OCI-LY1 (cell line): Measurements from ENCODE around the gene SDK1.

Experiments
- H2AFZ ChIP-seq: fragments of 200-600 bp; sonication (generic), shearing (Covaris generic); 2 replicates; pipeline ENCODE4 v1.6.0; 2014; ENCODE audit warnings: antibody characterized with exemption, mild to moderate bottlenecking, low read length
- H3F3A ChIP-seq: fragments of 200-600 bp; sonication (generic), shearing (Covaris generic); 2 replicates; pipeline ENCODE4 v1.6.0; 2014; ENCODE audit warnings: mild to moderate bottlenecking, antibody characterized with exemption, low read length, moderate library complexity; ENCODE audit not compliant: insufficient read depth
- H3K27ac ChIP-seq: fragments of 200-600 bp; sonication (generic); 2 replicates; pipeline ENCODE4 v1.5.1; 2014; ENCODE audit warnings: low read length, mixed run types, mild to moderate bottlenecking, low read depth; ENCODE audit not compliant: poor library complexity, severe bottlenecking
- H3K27me3 ChIP-seq: fragments of 200-600 bp; sonication (generic); 2 replicates; pipeline ENCODE4 v1.6.0; 2014; ENCODE audit warnings: antibody characterized with exemption, mild to moderate bottlenecking, low read length, moderate library complexity; ENCODE audit not compliant: insufficient read depth
- H3K36me3 ChIP-seq: fragments of 200-600 bp; sonication (generic); 2 replicates; pipeline ENCODE4 v1.6.1; 2014; ENCODE audit warnings: mild to moderate bottlenecking, antibody characterized with exemption, low read length, moderate library complexity, mixed read lengths; ENCODE audit not compliant: insufficient read depth
- H3K4me1 ChIP-seq: fragments of 200-600 bp; sonication (generic); 2 replicates; pipeline ENCODE4 v1.5.1; 2014; ENCODE audit warnings: mild to moderate bottlenecking, low read length, moderate library complexity; ENCODE audit not compliant: insufficient read depth, severe bottlenecking
- H3K4me2 ChIP-seq: fragments of 200-600 bp; sonication (generic), shearing (Covaris generic); 2 replicates; pipeline ENCODE4 v1.6.1; 2014; ENCODE audit warnings: low read length
- H3K4me3 ChIP-seq: fragments of 200-600 bp; sonication (generic); 2 replicates; pipeline ENCODE4 v1.5.1; 2014; ENCODE audit warnings: low read length, low read depth, mild to moderate bottlenecking, mixed read lengths; ENCODE audit not compliant: poor library complexity, severe bottlenecking
- H3K79me2 ChIP-seq: fragments of 200-600 bp; shearing (Covaris generic); 2 replicates; pipeline ENCODE4 v1.6.1; 2016; ENCODE audit warnings: mixed run types, low read length, mixed read lengths; ENCODE audit not compliant: insufficient read depth
- H3K9ac ChIP-seq: fragments of 200-600 bp; sonication (generic), shearing (Covaris generic); 2 replicates; pipeline ENCODE4 v1.6.1; 2014; ENCODE audit warnings: mild to moderate bottlenecking, low read length, mixed read lengths
- H3K9me2 ChIP-seq: fragments of 200-600 bp; sonication (generic), shearing (Covaris generic); 2 replicates; pipeline ENCODE4 v1.6.1; 2014; ENCODE audit warnings: low read depth, mild to moderate bottlenecking, low read length, mixed read lengths
- H3K9me3 ChIP-seq: fragments of 200-600 bp; shearing (Covaris generic); 2 replicates; pipeline ENCODE4 v1.6.1; 2014; ENCODE audit warnings: low read length, mixed read lengths
- H4K20me1 ChIP-seq: fragments of 200-600 bp; sonication (generic), shearing (Covaris generic); 2 replicates; pipeline ENCODE4 v1.6.0; 2016; ENCODE audit warnings: mild to moderate bottlenecking, low read length; ENCODE audit not compliant: insufficient read depth
- EZH2 ChIP-seq: fragments of 200-600 bp; sonication (generic), shearing (Covaris generic); IDR thresholded peaks from 2 replicates; pipeline ENCODE4 v1.8.0; 2017; ENCODE audit warnings: borderline replicate concordance, mixed run types, mild to moderate bottlenecking, antibody characterized with exemption, low read length, moderate library complexity, mixed read lengths
- TF ChIP-seq, protein P1 (sequence below): fragments of 200-600 bp; sonication (generic), shearing (Covaris generic); IDR thresholded peaks from 2 replicates; pipeline ENCODE4 v1.5.1; 2017; ENCODE audit warnings: mild to moderate bottlenecking, antibody characterized with exemption, low read length, moderate library complexity, mixed read lengths

SDK1 gene

DNA sequence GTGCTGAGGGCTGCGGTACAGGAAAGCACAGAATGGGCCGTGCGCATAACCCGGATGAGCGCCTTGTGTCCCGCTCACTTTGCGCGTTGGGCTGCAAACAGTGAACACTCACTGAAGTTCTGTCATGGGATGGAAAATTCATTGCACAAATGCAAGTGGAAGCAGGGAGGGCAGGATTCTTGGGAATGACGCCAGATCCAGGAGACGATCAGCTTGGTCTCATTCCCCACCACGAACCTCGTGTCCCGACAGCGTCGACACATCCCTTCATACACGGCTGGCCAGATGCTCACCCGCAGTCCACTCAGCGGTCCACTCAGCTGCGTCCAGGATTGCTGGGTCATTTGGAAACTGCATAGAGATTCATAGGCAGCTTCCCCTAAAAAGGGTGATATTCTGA, 607.1 kb downstream of the SDK1 start:
- Histone ChIP-seq H3K79me2 (no peaks in the 10 kb centered on the region), H3F3A (no peaks in the 10 kb centered on the region), H3K4me1 (peaks cover 12% of the 10 kb centered on the region), H3K9me3 (no peaks in the 10 kb centered on the region), H3K9ac (no peak overlapping the region), H3K4me2 (no peak overlapping the region), H2AFZ (no peak overlapping the region), H3K4me3 (no peak overlapping the region), H3K27me3 (no peaks in the 10 kb centered on the region), H4K20me1 (no peaks in the 10 kb centered on the region), H3K9me2 (no peaks in the 10 kb centered on the region), H3K27ac (no peak overlapping the region), H3K36me3 (no peaks in the 10 kb centered on the region)
- no peak for TF ChIP-seq EZH2
- TF ChIP-seq, protein P1, sequence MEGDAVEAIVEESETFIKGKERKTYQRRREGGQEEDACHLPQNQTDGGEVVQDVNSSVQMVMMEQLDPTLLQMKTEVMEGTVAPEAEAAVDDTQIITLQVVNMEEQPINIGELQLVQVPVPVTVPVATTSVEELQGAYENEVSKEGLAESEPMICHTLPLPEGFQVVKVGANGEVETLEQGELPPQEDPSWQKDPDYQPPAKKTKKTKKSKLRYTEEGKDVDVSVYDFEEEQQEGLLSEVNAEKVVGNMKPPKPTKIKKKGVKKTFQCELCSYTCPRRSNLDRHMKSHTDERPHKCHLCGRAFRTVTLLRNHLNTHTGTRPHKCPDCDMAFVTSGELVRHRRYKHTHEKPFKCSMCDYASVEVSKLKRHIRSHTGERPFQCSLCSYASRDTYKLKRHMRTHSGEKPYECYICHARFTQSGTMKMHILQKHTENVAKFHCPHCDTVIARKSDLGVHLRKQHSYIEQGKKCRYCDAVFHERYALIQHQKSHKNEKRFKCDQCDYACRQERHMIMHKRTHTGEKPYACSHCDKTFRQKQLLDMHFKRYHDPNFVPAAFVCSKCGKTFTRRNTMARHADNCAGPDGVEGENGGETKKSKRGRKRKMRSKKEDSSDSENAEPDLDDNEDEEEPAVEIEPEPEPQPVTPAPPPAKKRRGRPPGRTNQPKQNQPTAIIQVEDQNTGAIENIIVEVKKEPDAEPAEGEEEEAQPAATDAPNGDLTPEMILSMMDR = no peak

DNA sequence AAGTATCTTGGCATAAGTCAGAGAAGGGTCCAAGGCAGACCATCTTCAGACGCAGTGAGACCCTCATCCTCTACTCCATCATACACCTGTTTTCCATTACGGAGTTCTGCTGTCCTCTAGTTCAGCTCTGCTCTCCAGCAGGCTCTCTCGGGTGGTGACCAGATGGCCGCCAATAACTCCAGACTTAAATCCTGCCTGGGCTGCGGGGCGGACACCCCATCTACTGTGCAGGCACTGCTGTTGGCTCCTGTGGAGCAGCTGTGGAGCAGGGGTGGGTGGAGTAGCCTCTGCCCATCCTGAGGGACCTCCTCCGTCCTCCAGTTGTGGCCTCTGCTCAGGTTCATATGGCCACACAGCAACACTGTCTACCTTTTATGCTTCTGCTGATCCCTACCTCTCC, 608.1 kb downstream of the SDK1 start:
- no peaks in the 10 kb centered on the region for H3K9me3 ChIP-seq
- H3K4me2 ChIP-seq = no peak overlapping the region
- no peak for TF ChIP-seq EZH2
- TF ChIP-seq, protein P1 = no peak
- no peak overlapping the region for H3K4me3 ChIP-seq
- no peaks in the 10 kb centered on the region for H4K20me1 ChIP-seq
- H3K36me3 ChIP-seq = no peaks in the 10 kb centered on the region
- H3K79me2 ChIP-seq = no peaks in the 10 kb centered on the region
- H3F3A ChIP-seq = no peaks in the 10 kb centered on the region
- no peak overlapping the region for H3K9ac ChIP-seq
- H3K27ac ChIP-seq = no peak overlapping the region
- no peaks in the 10 kb centered on the region for H3K27me3 ChIP-seq
- H2AFZ ChIP-seq = no peak overlapping the region
- H3K9me2 ChIP-seq = no peaks in the 10 kb centered on the region
- peaks cover 12% of the 10 kb centered on the region for H3K4me1 ChIP-seq

DNA sequence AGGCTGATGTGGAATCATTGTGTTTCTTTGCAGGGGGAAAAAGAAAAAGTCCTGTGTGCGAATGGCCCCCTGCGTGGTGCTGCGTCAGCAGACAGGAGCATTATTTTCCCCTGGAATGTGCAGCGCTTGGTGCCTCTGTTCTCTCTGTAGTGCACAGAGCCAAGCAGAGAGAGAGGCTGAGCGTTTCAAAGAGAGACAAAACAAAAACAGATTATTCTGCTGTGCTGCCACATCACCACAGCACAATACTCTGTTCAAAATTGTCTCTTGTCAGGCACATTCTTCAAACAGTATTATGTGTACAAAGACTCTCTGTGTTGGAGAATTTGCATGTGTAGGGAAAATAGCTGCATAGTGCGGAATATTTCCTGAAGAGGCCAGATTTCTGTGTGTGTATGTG, 609.0 kb downstream of the SDK1 start:
- no peaks in the 10 kb centered on the region for H3K9me2 ChIP-seq
- H3K79me2 ChIP-seq = no peaks in the 10 kb centered on the region
- H3K36me3 ChIP-seq = no peaks in the 10 kb centered on the region
- H3K27ac ChIP-seq = no peak overlapping the region
- no peak overlapping the region for H3K9ac ChIP-seq
- no peaks in the 10 kb centered on the region for H3K27me3 ChIP-seq
- no peak overlapping the region for H2AFZ ChIP-seq
- no peaks in the 10 kb centered on the region for H3K9me3 ChIP-seq
- H4K20me1 ChIP-seq = no peaks in the 10 kb centered on the region
- H3K4me1 ChIP-seq = peaks cover 12% of the 10 kb centered on the region
- no peak overlapping the region for H3K4me2 ChIP-seq
- TF ChIP-seq EZH2 = no peak
- TF ChIP-seq, protein P1 = no peak
- H3F3A ChIP-seq = no peaks in the 10 kb centered on the region
- no peak overlapping the region for H3K4me3 ChIP-seq
